K562 (cell line): ENCODE measurements around the gene NAV2.

Source experiments
- CTBP1 ChIP-seq: fragments of 450-650 bp; IDR thresholded peaks from 2 replicates; pipeline ENCODE4 v1.6.1; 2016; ENCODE audit warnings: borderline replicate concordance
- EGR1 ChIP-seq: fragments of 450-650 bp; conservative IDR thresholded peaks from 2 replicates; pipeline ENCODE4 v1.6.1; 2017; ENCODE audit warnings: mild to moderate bottlenecking
- ELK1 ChIP-seq: sonication (generic); formaldehyde crosslinking; IDR thresholded peaks from 2 replicates; pipeline ENCODE4 v1.8.1; 2022; ENCODE audit warnings: missing genetic modification reagents
- EZH2 ChIP-seq: IDR thresholded peaks from 2 replicates; pipeline ENCODE4 v1.6.1; 2012; ENCODE audit warnings: low read depth, mild to moderate bottlenecking, inconsistent platforms, low read length, borderline replicate concordance
- MYC ChIP-seq, 2 experiments: fragments of 250-450 bp in 1 of 2; sonication (Bioruptor Pico) in 1 of 2; IDR thresholded peaks; 2 replicates each; pipeline versions ENCODE4 v1.5.1 to v1.6.1; 2012 to 2021; ENCODE audit warnings: low read depth in 2 of 2, borderline replicate concordance in 1 of 2, improper control_type of control experiment in 1 of 2, low read length in 1 of 2, mild to moderate bottlenecking in 1 of 2, moderate library complexity in 1 of 2
- PHB2 ChIP-seq: fragments of 450-650 bp; IDR thresholded peaks from 2 replicates; pipeline ENCODE4 v1.6.1; 2017; ENCODE audit warnings: low read depth
- SMAD3 ChIP-seq: fragments of 450-650 bp; formaldehyde crosslinking; conservative IDR thresholded peaks from 2 replicates; pipeline ENCODE4 v1.4.0; 2020; ENCODE audit warnings: mild to moderate bottlenecking

- TF ChIP-seq CTBP1 (no peak), MYC (IDR thresholded peaks at IDR 0.05; ENCODE audit: low read depth, low read length) (no peak), MYC (CRISPR knock-in tag; IDR thresholded peaks at IDR 0.05; ENCODE audit: borderline replicate concordance, low read depth) (no peak), ELK1 (CRISPR knock-in tag) (no peak), EZH2 (no peak), SMAD3 (CRISPR knock-in tag) (no peak), EGR1 (no peak), PHB2 (no peak)
Observed at GRCh38 chr11:20031155-20032001, 318.7 kb downstream of the NAV2 start.
